Thymus (tissue), 11 donors: ENCODE results near the gene ROGDI. TPM values are rescaled to one million over a fixed set of nuclear protein-coding genes. Genes with fewer than 3 reads are reported as not detected.

Experiments
- DNase-seq, 9 donors: peaks; one replicate each; pipeline ENCODE4 v3.0.0-alpha.2; 2013; ENCODE audit warnings: low spot score in 9 of 9, low read depth in 6 of 9, missing footprints in 1 of 9
- H3K27ac ChIP-seq, 2 donors: one replicate each; pipeline ENCODE4 v1.5.1; 2013; ENCODE audit warnings: control low read depth in 1 of 2, low read depth in 1 of 2, low read length in 1 of 2, mild to moderate bottlenecking in 1 of 2, moderate library complexity in 1 of 2
- H3K27me3 ChIP-seq, 2 donors: one replicate each; pipeline ENCODE4 v1.5.1; 2013; ENCODE audit warnings: low read length in 1 of 2; ENCODE audit not compliant: control insufficient read depth in 2 of 2, insufficient read depth in 1 of 2
- H3K36me3 ChIP-seq, 2 donors: one replicate each; pipeline ENCODE4 v1.5.1; 2013; ENCODE audit warnings: low read length in 1 of 2, mild to moderate bottlenecking in 1 of 2, moderate library complexity in 1 of 2; ENCODE audit not compliant: control insufficient read depth in 2 of 2, insufficient read depth in 2 of 2
- H3K4me1 ChIP-seq, 2 donors: one replicate each; pipeline ENCODE4 v1.5.1; 2013; ENCODE audit warnings: low read length in 2 of 2; ENCODE audit not compliant: control insufficient read depth in 2 of 2, insufficient read depth in 2 of 2
- H3K4me3 ChIP-seq, 2 donors: one replicate each; pipeline ENCODE4 v1.5.1; 2013; ENCODE audit warnings: low read length in 2 of 2, control low read depth in 1 of 2, mild to moderate bottlenecking in 1 of 2
- H3K9me3 ChIP-seq, 2 donors: one replicate each; pipeline ENCODE4 v1.5.1; 2013; ENCODE audit warnings: low read length in 1 of 2, mild to moderate bottlenecking in 1 of 2; ENCODE audit not compliant: control insufficient read depth in 2 of 2, insufficient read depth in 1 of 2
- WGBS: extraction: QIAGEN DNeasy Blood & Tissue Kit; methylation state at CpG from one replicate; pipeline ENCODE4 v1.1.7; 2013; 5-methylcytosine and 5-hydroxymethylcytosine counted together
- polyA plus RNA-seq: library from polyadenylated mRNA; stranded (reverse); fragments of 200-250 nt; gene quantifications from one replicate; pipeline ENCODE4 v1.2.3, GENCODE V29; 2013
- total RNA-seq: library from RNA; stranded (reverse); fragments of 120-200 nt; gene quantifications from one replicate; pipeline ENCODE4 v1.2.4, GENCODE V29; 2013
- donor health status: healthy.

Gene ROGDI
- total and polyA plus RNA-seq, 2 donors = 28.0 to 40.8 TPM

DNA sequence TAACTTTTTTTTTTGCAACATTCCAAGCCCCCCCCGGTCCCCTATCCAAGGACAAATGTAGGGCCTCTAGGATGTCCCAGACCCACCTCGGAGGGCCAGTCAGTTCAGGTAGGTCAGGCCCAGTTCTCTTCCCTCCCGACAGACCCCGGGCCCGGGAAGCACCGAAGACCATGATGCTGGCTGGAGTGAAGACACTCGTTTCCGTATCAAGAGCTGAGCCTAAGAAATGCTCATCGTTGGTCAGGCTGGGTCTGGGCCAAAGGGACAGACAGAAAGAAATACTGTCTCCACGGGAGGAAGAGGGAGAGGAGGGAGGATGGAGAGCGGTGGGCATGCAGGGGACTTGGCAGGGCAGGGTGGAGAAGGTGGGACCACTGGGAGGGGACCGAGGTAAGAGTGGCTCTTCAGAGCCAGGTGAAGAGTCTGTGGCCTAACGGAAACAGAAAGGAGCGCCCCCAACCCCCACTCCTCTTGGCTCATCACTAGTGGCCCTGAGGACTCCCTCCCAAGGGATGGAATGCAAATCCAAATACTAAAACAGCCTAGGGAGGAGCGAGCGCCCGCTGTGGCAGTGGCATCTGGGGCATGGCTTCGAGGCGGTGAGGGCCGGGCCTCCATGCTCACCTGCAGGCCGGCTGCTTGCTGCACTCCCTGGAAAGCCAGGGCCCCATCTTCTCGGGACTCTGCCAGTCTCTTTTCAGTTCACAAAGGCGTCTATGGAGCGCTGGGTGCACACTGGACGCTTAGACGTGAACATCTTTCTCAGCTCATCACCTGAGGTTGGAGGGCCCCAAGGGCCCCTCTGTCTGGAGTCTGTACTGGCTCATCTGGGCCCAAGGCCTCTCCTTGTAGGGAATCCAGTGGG, 1.7 kb upstream of the ROGDI start:
- Histone ChIP-seq H3K36me3 (peaks cover 25 to 41% of the 10 kb centered on the region in 2 donors), H3K9me3 (peaks cover 0 to 5% of the 10 kb centered on the region in 2 donors), H3K4me3 (no peak overlapping the region), H3K27ac (no peak overlapping the region), H3K27me3 (no peaks in the 10 kb centered on the region), H3K4me1 (peaks cover 7 to 24% of the 10 kb centered on the region in 2 donors)
- WGBS = 97% methylated on average over 26 of the region's 26 CpGs
- no peak for DNase-seq

GRCh38 chr16:4803401-4803844, 990 bp upstream of the ROGDI start:
- DNase-seq = no peak
- peaks cover 0 to 5% of the 10 kb centered on the region in 2 donors for H3K9me3 ChIP-seq
- H3K4me1 ChIP-seq = peaks cover 7 to 24% of the 10 kb centered on the region in 2 donors
- H3K36me3 ChIP-seq = peaks cover 26 to 41% of the 10 kb centered on the region in 2 donors
- WGBS = 91% methylated on average over 8 of the region's 8 CpGs
- no peak overlapping the region for H3K27ac ChIP-seq
- H3K4me3 ChIP-seq = peak overlapping the region in 1 of 2 donors; percentile 53
- no peaks in the 10 kb centered on the region for H3K27me3 ChIP-seq

DNA sequence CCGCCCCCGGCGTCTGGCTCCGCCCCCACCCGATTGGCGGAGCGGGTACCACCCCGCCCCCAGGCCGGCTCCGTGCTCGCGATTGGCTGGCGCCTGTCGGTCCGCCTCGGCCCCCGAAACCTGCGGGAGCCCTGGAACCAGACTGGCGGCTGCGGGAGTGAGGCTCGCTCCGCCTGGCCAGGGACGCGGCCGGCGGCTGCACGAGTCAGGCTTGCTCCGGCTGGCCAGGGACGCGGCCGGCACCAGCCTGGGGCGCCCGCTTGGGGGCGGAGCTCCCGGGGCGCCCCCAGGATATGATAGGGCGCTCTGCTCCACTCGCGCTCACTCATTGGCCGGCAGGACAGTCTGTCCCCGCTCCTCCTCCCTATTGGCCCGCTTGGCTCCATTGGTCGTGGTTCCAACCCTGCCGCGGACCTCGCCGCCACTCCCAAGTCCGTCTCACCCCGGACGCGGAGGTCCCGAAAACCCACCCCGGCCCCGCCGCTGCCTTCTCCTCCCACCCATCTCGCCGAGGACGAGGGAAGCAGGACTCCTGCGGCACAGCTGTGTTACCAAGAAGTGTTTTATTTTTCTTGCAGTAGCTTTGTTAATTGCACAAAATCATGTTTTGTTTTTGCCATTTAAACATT, 340 bp upstream of the ROGDI start:
- Histone ChIP-seq H3K36me3 (peaks cover 20 to 37% of the 10 kb centered on the region in 2 donors), H3K27ac (peak overlapping the region; percentile 57 to 87)
- under 1% methylated on average over 59 of the region's 59 CpGs for WGBS

GRCh38 chr16:4801051-4801961, 1.1 kb downstream of the ROGDI start:
- Histone ChIP-seq H3K27me3 (no peaks in the 10 kb centered on the region), H3K4me1 (peaks cover 7 to 24% of the 10 kb centered on the region in 2 donors), H3K4me3 (peak overlapping the region; percentile 53 to 95), H3K27ac (peak overlapping the region; percentile 72 to 87), H3K9me3 (peaks cover 0 to 5% of the 10 kb centered on the region in 2 donors), H3K36me3 (peaks cover 12 to 30% of the 10 kb centered on the region in 2 donors)
- DNase-seq = no peak
- WGBS = 73% methylated on average over 29 of the region's 29 CpGs

More for the DNA sequence above, 340 bp upstream of the ROGDI start:
- H3K9me3 ChIP-seq = peaks cover 0 to 5% of the 10 kb centered on the region in 2 donors
- peaks cover 7 to 24% of the 10 kb centered on the region in 2 donors for H3K4me1 ChIP-seq
- H3K4me3 ChIP-seq = peak overlapping the region; percentile 53 to 95
- H3K27me3 ChIP-seq = no peaks in the 10 kb centered on the region
- DNase-seq = peak; percentile 64 to 94 (median 83)

DNA sequence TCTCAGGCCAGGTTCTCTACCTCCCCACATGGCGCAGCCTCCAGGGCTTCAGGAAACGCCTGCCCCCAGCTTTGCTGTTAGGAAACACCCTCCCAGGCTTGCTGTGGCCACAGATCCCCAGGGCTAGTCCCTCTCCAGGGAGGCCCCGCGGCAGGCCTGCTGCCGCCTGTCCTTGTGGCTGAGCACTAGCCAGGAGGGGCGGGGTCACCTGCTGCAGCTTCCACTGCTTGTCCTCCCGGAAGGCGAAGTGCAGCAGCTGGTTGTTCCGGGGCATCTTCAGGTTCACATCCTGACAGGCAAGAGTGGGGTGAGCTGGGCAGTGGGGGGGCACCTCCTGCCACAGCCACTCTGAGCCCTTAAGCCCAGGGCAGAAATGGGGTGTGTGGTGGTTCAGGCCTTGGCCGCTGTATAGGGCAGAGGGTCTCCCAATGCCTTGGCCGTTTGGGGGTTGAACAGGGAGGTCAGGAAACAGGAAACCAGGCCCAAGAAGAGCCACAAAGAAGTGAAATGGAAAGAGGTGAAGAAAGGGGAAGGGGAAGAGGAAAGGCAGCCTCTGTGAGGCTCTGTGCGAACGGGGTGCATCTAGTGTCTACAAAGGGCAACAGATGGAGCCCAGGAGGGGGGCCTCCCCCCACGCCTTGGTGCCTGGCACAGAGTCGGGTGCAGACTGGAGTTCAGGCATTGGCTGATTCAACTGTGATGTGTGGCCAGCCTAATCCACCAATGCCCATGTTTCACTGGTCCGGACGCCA, 2.0 kb downstream of the ROGDI start:
- peaks cover 9 to 25% of the 10 kb centered on the region in 2 donors for H3K36me3 ChIP-seq
- H3K9me3 ChIP-seq = peaks cover 0 to 5% of the 10 kb centered on the region in 2 donors
- WGBS = 73% methylated on average over 17 of the region's 17 CpGs
- H3K27me3 ChIP-seq = no peaks in the 10 kb centered on the region
- H3K4me3 ChIP-seq = no peak overlapping the region
- peaks cover 7 to 24% of the 10 kb centered on the region in 2 donors for H3K4me1 ChIP-seq
- peak overlapping the region in 1 of 2 donors; percentile 37 for H3K27ac ChIP-seq
- peak in 2 of 9 donors; percentile 36 to 57 for DNase-seq

DNA sequence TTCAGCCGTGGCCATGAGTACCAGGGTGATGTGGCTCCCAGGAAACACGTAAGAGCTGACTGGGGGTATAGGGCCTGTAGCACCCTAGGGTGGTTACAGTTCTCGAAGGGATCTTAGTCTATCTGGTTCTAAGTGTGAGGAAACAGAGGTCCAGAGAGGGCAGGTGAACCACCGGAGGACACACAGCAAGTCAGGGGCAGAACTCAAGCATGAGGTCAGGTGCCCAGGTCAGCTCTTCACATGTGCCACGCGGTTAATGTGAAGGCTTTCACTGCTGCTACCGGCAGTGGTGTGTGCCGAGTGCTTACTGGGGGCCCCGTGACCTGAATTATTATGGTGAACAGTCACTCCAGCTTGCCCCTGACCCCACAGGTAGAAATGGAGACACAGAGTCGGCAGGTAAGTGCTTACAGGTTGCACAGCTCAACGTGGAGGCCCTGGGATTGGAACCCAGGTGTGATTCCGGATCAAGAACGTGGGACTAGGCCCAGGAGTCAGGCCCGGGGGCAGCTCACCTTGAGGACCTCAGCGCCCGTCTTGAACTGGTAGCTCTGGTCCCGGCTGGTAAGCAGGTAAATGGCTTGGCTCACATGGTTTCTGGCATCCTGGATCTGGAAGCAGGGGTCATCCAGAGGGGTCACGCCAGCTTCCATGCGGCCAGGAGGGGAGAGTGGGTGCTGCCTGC, 3.1 kb downstream of the ROGDI start:
- WGBS = 97% methylated on average over 19 of the region's 19 CpGs
- H3K27me3 ChIP-seq = no peaks in the 10 kb centered on the region
- peaks cover 6 to 13% of the 10 kb centered on the region in 2 donors for H3K36me3 ChIP-seq
- no peak overlapping the region for H3K4me3 ChIP-seq
- peaks cover 7 to 24% of the 10 kb centered on the region in 2 donors for H3K4me1 ChIP-seq
- DNase-seq = no peak
- H3K27ac ChIP-seq = no peak overlapping the region
- peaks cover 0 to 5% of the 10 kb centered on the region in 2 donors for H3K9me3 ChIP-seq

DNA sequence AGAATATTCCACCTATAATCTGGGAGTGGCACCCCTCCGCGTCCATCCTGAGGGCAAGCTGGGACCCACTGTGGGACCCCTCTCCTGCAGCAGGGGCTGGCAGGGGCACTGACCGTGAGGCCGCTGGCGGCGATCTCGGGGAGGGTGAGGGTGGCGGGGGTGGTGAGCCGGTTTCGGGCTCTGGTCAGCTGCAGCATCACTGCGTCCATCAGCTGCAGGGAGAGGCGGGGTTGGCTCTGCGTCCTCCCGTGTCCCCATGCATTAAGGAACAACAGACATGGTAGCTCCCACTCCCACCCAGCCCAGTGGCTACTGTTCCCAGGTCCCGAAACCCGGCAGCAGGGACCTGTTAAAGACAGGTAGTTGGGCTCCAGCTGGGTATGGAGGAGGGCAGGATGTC, 4.0 kb downstream of the ROGDI start:
- no peak overlapping the region for H3K4me3 ChIP-seq
- H3K4me1 ChIP-seq = peaks cover 7 to 22% of the 10 kb centered on the region in 2 donors
- DNase-seq = no peak
- WGBS = 98% methylated on average over 16 of the region's 16 CpGs
- peaks cover 0 to 5% of the 10 kb centered on the region in 2 donors for H3K9me3 ChIP-seq
- H3K36me3 ChIP-seq = peaks cover 2 to 7% of the 10 kb centered on the region in 2 donors
- H3K27me3 ChIP-seq = no peaks in the 10 kb centered on the region
- H3K27ac ChIP-seq = no peak overlapping the region
